Astrocyte (in vitro differentiated cells and primary cell): ENCODE measurements around the gene SEMA6D. TPM values are rescaled to one million over a fixed set of nuclear protein-coding genes. Genes with fewer than 3 reads are reported as not detected.
A peak's percentile ranks its signal among the peaks of the same experiment; 100 is the strongest.

Experiments used
- DNase-seq: peaks from one replicate; pipeline ENCODE4 v3.0.0-alpha.2; 2010; ENCODE audit warnings: low read depth
- FAIRE-seq: peaks from 2 replicates; lab custom pipeline; 2011; peaks lifted over from hg19 to GRCh38; lab: Jason Lieb, UNC
- H2AFZ ChIP-seq: 2 replicates; pipeline ENCODE4 v1.6.0; 2012; ENCODE audit warnings: low read depth, low read length, inconsistent platforms
- H3K27ac ChIP-seq: 2 replicates; pipeline ENCODE4 v1.5.1; 2011; ENCODE audit warnings: low read depth, low read length, inconsistent platforms
- H3K27me3 ChIP-seq: 2 replicates; pipeline ENCODE4 v1.6.0; 2011; ENCODE audit warnings: low read length, inconsistent platforms; ENCODE audit not compliant: insufficient read depth
- H3K36me3 ChIP-seq: 2 replicates; pipeline ENCODE4 v1.5.1; 2011; ENCODE audit warnings: low read length, inconsistent platforms; ENCODE audit not compliant: insufficient read depth
- H3K4me1 ChIP-seq: 2 replicates; pipeline ENCODE4 v1.5.1; 2011; ENCODE audit warnings: low read length, inconsistent platforms; ENCODE audit not compliant: insufficient read depth
- H3K4me2 ChIP-seq: 2 replicates; pipeline ENCODE4 v1.6.0; 2012; ENCODE audit warnings: low read length, inconsistent platforms
- H3K4me3 ChIP-seq: 2 replicates; pipeline ENCODE4 v1.5.1; 2011; ENCODE audit warnings: low read depth, mild to moderate bottlenecking, low read length, inconsistent platforms; ENCODE audit not compliant: insufficient read depth
- H3K79me2 ChIP-seq: 2 replicates; pipeline ENCODE4 v1.6.0; 2012; ENCODE audit warnings: mild to moderate bottlenecking, low read length, inconsistent platforms; ENCODE audit not compliant: insufficient read depth
- H3K9ac ChIP-seq: 2 replicates; pipeline ENCODE4 v1.6.0; 2012; ENCODE audit warnings: mild to moderate bottlenecking, low read length, inconsistent platforms
- H3K9me3 ChIP-seq: 2 replicates; pipeline ENCODE4 v1.5.1; 2012; ENCODE audit warnings: low read depth, mild to moderate bottlenecking, low read length, inconsistent platforms; ENCODE audit not compliant: insufficient read depth
- H4K20me1 ChIP-seq: 2 replicates; pipeline ENCODE4 v1.6.0; 2012; ENCODE audit warnings: low read length, inconsistent platforms; ENCODE audit not compliant: insufficient read depth
- H3K27ac Mint-ChIP-seq: one replicate; pipeline ENCODE4 v1.8.0; 2021; ENCODE audit warnings: mild to moderate bottlenecking, mixed read lengths; ENCODE audit not compliant: unreplicated experiment
- H3K27me3 Mint-ChIP-seq: one replicate; pipeline ENCODE4 v1.8.0; 2021; ENCODE audit warnings: low read depth, mixed read lengths; ENCODE audit not compliant: unreplicated experiment
- H3K36me3 Mint-ChIP-seq: one replicate; pipeline ENCODE4 v1.8.0; 2021; ENCODE audit warnings: low read depth, mixed read lengths; ENCODE audit not compliant: unreplicated experiment
- H3K4me1 Mint-ChIP-seq: one replicate; pipeline ENCODE4 v1.8.0; 2021; ENCODE audit warnings: low read depth, mixed read lengths; ENCODE audit not compliant: unreplicated experiment
- H3K4me3 Mint-ChIP-seq: one replicate; pipeline ENCODE4 v1.8.0; 2021; ENCODE audit warnings: mild to moderate bottlenecking, moderate library complexity, mixed read lengths; ENCODE audit not compliant: unreplicated experiment
- H3K9me3 Mint-ChIP-seq: one replicate; pipeline ENCODE4 v1.8.0; 2021; ENCODE audit warnings: mild to moderate bottlenecking, mixed read lengths; ENCODE audit not compliant: unreplicated experiment
- CTCF ChIP-seq: IDR thresholded peaks from 2 replicates; pipeline ENCODE4 v1.5.1; 2011; ENCODE audit warnings: low read depth, mild to moderate bottlenecking, inconsistent platforms, low read length, moderate library complexity; ENCODE audit not compliant: insufficient read depth
- EZH2 ChIP-seq: IDR thresholded peaks from 2 replicates; pipeline ENCODE4 v1.6.1; 2012; ENCODE audit warnings: mild to moderate bottlenecking, low read length, inconsistent platforms; ENCODE audit not compliant: insufficient read depth
- total RNA-seq: library from RNA; stranded (reverse); gene quantifications from 2 replicates; pipeline ENCODE4 v1.2.1, GENCODE V29; 2021

SEMA6D gene
- total RNA-seq, 1 donor from 2014 or later: 1.5 TPM

- Histone ChIP-seq H3K9me3 (peaks cover 7% of the 10 kb centered on the region), H3K27ac (no peak overlapping the region), H3K36me3 (no peaks in the 10 kb centered on the region), H3K27me3 (no peaks in the 10 kb centered on the region), H3K79me2 (no peaks in the 10 kb centered on the region), H2AFZ (no peak overlapping the region), H3K4me3 (no peak overlapping the region), H3K4me1 (peaks cover 6% of the 10 kb centered on the region), H4K20me1 (no peaks in the 10 kb centered on the region), H3K9ac (no peak overlapping the region), H3K4me2 (peak overlapping the region; percentile 52)
- Mint-ChIP-seq H3K4me1 (peaks cover 8% of the 10 kb centered on the region), H3K27me3 (no peaks in the 10 kb centered on the region), H3K27ac (peak overlapping the region; percentile 77), H3K9me3 (peaks cover 11% of the 10 kb centered on the region), H3K36me3 (no peaks in the 10 kb centered on the region), H3K4me3 (no peak overlapping the region)
- DNase-seq (no peak), FAIRE-seq (no peak)
- TF ChIP-seq CTCF (no peak), EZH2 (no peak)
Measured at GRCh38 chr15:47757331-47757730, 40.0 kb downstream of the SEMA6D start.

- Mint-ChIP-seq H3K27me3 (no peaks in the 10 kb centered on the region), H3K36me3 (peaks cover 1% of the 10 kb centered on the region), H3K4me1 (peaks cover 6% of the 10 kb centered on the region), H3K9me3 (no peaks in the 10 kb centered on the region), H3K27ac (no peak overlapping the region), H3K4me3 (no peak overlapping the region)
- H3K9ac ChIP-seq: no peak overlapping the region
- no peaks in the 10 kb centered on the region for H3K4me1 ChIP-seq
- H3K9me3 ChIP-seq: no peaks in the 10 kb centered on the region
- no peaks in the 10 kb centered on the region for H3K36me3 ChIP-seq
- no peaks in the 10 kb centered on the region for H4K20me1 ChIP-seq
- FAIRE-seq: no peak
- TF ChIP-seq EZH2: no peak
- no peak for TF ChIP-seq CTCF
- no peak overlapping the region for H3K4me2 ChIP-seq
- H3K79me2 ChIP-seq: no peaks in the 10 kb centered on the region
- no peaks in the 10 kb centered on the region for H3K27me3 ChIP-seq
- no peak overlapping the region for H2AFZ ChIP-seq
- no peak overlapping the region for H3K27ac ChIP-seq
- no peak for DNase-seq
- H3K4me3 ChIP-seq: no peak overlapping the region
Measured at GRCh38 chr15:47762621-47763020, 45.3 kb downstream of the SEMA6D start.

GRCh38 chr15:47764666-47765065, 47.4 kb downstream of the SEMA6D start:
- H3K9me3 Mint-ChIP-seq: no peaks in the 10 kb centered on the region
- DNase-seq (no peak), FAIRE-seq (no peak)
- H3K36me3 ChIP-seq: no peaks in the 10 kb centered on the region
- H3K9ac ChIP-seq: no peak overlapping the region
- no peak overlapping the region for H3K27ac ChIP-seq
- H3K4me1 Mint-ChIP-seq: peaks cover 10% of the 10 kb centered on the region
- TF ChIP-seq EZH2 (no peak), CTCF (no peak)
- H4K20me1 ChIP-seq: no peaks in the 10 kb centered on the region
- no peak overlapping the region for H3K4me3 ChIP-seq
- H3K9me3 ChIP-seq: no peaks in the 10 kb centered on the region
- H3K4me1 ChIP-seq: no peaks in the 10 kb centered on the region
- no peak overlapping the region for H2AFZ ChIP-seq
- H3K4me2 ChIP-seq: no peak overlapping the region
- H3K36me3 Mint-ChIP-seq: peaks cover 1% of the 10 kb centered on the region
- H3K27ac Mint-ChIP-seq: no peak overlapping the region
- H3K79me2 ChIP-seq: no peaks in the 10 kb centered on the region
- no peaks in the 10 kb centered on the region for H3K27me3 Mint-ChIP-seq
- H3K4me3 Mint-ChIP-seq: no peak overlapping the region
- H3K27me3 ChIP-seq: no peaks in the 10 kb centered on the region
